GM12865 (cell line): ENCODE data around the gene TBC1D24.
"Not testable (repeated sequence)": the region's sequence is repeated elsewhere in the genome, so short reads cannot be mapped to it uniquely, and the experiment has no call there.

Source experiments
- DNase-seq: peaks from one replicate; pipeline ENCODE4 v3.0.0; 2010; ENCODE audit warnings: low read depth
- H3K4me3 ChIP-seq: 2 replicates; pipeline ENCODE4 v1.5.1; 2011; ENCODE audit warnings: mild to moderate bottlenecking, low read depth, low read length, control low read depth
- TF ChIP-seq, protein P1 (sequence below): IDR thresholded peaks from 2 replicates; pipeline ENCODE4 v1.5.1; 2011; ENCODE audit warnings: low read length, control low read depth, low read depth, inconsistent platforms; ENCODE audit not compliant: insufficient read depth; ENCODE audit errors: missing control alignments

Gene TBC1D24

DNA sequence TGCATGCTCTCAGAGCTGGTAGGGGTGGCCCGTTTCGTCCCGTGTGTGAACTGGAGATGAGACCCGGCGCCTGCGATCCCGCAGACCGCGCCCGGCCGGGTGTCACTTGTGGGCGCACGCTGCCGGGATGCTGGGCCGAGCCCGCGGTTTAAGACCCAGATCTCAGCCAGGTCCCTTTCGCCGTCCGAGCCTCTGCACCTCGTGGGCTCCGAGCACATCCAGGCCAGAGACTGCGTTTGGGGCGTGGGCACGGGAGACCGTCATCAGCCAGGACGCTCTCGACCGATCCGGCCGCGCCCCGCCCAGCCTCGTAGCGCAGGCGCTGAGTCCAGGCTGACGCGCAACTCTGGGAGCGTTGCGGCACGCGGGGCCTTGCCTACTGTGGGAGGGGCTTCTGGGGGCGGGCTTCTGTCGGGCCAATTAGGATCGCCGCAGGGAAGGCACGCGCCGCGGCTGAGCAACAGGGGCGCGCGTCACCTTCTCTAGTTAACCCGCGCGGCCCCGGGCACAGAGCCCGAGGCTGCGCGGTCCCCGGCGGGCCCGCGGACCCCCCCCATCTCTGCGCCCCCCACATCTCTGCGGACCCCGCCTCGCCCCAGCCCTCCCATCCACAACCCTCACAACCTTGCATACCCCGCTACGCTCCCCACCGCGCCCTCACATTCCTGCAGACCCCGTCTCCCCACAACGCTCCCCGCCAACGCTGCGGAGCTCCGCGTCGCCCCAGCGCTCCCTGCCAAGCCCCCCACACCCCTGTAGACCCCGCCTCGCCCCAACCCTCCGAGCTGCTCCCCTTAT lies 57.0 kb downstream of the TBC1D24 start:
- TF ChIP-seq, protein P1, sequence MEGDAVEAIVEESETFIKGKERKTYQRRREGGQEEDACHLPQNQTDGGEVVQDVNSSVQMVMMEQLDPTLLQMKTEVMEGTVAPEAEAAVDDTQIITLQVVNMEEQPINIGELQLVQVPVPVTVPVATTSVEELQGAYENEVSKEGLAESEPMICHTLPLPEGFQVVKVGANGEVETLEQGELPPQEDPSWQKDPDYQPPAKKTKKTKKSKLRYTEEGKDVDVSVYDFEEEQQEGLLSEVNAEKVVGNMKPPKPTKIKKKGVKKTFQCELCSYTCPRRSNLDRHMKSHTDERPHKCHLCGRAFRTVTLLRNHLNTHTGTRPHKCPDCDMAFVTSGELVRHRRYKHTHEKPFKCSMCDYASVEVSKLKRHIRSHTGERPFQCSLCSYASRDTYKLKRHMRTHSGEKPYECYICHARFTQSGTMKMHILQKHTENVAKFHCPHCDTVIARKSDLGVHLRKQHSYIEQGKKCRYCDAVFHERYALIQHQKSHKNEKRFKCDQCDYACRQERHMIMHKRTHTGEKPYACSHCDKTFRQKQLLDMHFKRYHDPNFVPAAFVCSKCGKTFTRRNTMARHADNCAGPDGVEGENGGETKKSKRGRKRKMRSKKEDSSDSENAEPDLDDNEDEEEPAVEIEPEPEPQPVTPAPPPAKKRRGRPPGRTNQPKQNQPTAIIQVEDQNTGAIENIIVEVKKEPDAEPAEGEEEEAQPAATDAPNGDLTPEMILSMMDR = no peak

DNA sequence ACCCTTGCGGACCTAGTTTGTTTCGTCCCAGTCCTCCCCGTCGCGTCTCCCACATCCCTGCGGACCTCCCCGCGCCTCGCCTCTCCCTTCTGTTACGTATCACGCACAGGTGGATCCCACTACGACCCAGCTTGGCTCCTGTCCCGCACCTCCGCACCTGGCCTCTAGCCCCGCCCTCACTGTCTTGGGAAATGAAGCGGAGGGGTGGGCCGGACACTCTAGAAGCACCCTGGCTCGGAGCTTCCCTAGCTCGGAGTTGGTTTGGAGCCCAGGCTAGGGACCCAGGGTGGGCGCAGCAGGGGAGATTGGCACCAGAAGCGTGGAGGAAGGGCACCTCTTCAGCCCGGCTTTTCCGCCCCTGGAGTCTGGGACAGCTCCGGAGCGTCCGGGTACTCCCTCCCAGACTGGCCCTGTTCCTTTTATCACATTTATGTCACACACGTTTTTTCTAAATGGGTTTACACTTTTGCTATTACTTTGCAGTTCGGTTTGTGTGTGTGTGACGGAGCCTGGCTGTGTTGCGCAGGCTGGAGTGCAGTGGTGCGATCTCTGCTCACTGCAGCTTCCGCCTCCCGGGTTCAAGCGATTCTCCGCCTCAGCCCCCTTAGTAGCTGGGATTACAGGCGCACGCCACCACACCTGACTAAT lies 57.7 kb downstream of the TBC1D24 start:
- TF ChIP-seq, protein P1 = no peak
- peak; percentile 83 for DNase-seq
- H3K4me3 ChIP-seq = peak overlapping the region; percentile 85

More for the DNA sequence above, 57.0 kb downstream of the TBC1D24 start:
- DNase-seq = peak; percentile 98
- peak overlapping the region; percentile 85 for H3K4me3 ChIP-seq

- DNase-seq = not testable (repeated sequence)
- H3K4me3 ChIP-seq = peak overlapping the region; percentile 85
Observed at GRCh38 chr16:2533142-2533755, 58.3 kb downstream of the TBC1D24 start.

GRCh38 chr16:2533912-2534311 lies 59.0 kb downstream of the TBC1D24 start:
- no peak for DNase-seq
- TF ChIP-seq, protein P1 = no peak
- H3K4me3 ChIP-seq = no peak overlapping the region

DNA sequence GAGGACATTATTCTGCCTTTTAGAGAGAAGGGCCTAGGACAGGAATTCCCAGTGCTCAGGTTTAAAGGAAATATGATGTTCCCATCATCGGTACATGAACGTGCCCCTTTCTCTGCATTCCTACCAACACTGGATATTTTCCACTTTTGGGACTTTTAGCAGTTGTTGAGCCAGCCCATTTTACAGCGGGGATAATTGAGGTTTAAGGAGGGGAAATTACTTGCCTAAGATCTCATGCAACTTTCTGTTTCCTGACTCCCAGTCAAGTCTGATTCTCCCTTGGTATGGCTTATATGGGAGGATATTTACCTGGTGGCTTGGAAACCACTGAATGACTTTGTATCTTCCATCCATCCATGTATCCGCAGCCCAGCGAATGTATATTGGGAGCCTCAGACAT lies 59.4 kb downstream of the TBC1D24 start:
- not testable (repeated sequence) for H3K4me3 ChIP-seq

DNA sequence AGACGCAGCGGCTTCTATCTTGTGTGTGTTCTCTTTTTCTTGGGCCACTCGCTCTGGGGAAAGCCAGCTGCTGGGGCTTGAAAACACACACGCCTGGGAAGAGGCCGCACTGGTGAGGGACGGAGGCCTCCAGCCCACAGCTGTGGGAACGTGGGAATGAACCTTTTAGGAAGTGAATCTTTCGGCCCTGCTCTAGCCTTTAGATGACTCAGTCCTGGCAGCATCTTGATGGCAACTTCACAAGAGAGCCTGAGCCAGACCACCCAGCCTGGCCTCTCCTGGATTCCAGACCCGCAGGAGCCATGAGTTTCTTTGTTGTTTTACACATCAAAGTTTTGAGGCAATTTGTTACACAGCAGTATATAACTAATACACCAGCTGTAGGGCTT lies 60.7 kb downstream of the TBC1D24 start:
- H3K4me3 ChIP-seq = no peak overlapping the region
- TF ChIP-seq, protein P1 = no peak
- DNase-seq = no peak

More for the DNA sequence above, 59.4 kb downstream of the TBC1D24 start:
- DNase-seq = not testable (repeated sequence)

DNA sequence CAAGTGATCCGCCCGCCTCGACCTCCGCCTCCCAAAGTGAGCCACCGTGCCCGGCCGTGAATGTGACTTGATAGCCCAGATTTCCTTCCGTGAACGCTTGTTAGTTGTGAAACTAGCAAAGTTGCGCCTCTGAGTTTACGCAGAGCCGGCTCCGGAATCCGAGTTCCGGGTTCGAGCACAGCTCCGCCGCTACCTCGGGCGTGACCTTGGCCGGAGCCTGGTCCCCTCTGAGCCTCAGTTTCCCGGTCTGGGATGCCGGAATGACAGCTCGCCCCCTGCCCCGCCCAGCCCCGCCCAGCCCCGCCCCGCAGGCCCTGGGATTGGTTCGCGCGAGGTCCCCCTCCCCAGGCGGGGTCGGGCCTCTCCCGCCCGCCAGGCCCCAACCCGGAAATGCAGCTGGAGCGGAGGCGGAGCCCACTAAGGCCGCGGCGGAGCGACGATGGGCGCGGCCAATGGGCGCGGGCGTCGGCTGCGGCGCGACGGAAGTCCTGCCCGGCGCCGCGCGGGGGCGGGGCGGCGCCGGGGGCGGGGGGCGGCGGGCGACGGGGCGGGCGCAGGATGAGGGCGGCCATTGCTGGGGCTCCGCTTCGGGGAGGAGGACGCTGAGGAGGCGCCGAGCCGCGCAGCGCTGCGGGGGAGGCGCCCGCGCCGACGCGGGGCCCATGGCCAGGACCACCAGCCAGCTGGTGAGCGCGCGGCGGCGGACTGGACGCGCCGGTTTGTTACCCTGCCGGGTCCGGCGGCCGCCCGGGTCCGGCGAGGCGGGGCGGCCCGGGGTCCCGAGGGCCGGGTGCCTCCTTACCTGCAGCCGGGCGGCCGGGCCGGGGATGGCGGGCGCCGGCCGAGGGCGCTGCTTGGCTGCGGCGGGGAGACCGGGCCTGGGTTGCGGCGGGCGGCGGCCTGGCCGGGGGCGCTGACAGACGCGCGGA lies 62.8 kb downstream of the TBC1D24 start, which contains the start of gene PDPK1:
Gene PDPK1 (plus strand): TSS at position 571 of the 929 bp plus-strand sequence. CDS start 92 bp downstream, at position 663.
- peak within 1 kb of the TSS; percentile 64 for H3K4me3 ChIP-seq
- TF ChIP-seq, protein P1 = no peak
- DNase-seq = peak; percentile 98

DNA sequence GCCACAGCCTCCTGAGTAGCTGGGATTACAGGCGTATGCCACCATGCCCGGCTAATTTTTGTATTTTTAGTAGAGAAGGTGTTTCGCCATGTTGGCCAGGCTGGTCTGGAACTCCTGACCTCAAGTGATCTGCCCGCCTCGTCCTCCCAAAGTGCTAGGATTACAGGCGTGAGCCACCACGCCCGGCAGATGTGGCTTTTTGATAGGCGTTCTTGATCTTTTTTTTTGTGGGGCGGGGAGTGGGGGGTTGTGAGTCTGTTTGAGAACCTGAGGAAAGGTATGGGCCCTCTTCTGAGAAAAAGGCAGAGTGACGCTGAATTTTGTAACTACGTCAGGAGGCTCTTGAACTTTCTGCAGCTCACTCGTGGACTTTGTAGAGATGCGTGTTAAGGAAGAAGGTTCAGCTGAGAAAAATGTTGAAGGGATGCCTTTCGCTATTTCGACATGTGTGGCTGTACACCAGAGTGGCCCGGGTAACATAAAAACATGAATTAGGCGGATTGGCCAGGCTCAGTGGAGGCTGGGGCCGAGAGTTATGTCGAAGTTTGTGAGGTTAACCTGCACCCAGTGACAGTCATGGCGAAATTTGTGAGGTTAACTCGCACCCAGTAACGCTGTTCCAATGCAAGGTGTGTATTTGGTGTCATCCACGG lies 64.4 kb downstream of the TBC1D24 start:
- peak overlapping the region; percentile 64; the same call in 1 of the 2 replicates for H3K4me3 ChIP-seq
- DNase-seq = not testable (repeated sequence)
